GM10847 (cell line): ENCODE results near the gene ZKSCAN2.

Experiments
- POLR2A ChIP-seq: IDR thresholded peaks from 2 replicates; pipeline ENCODE4 v1.6.1; 2011; ENCODE audit not compliant: insufficient read length; ENCODE audit errors: extremely low read depth

ZKSCAN2 gene

DNA sequence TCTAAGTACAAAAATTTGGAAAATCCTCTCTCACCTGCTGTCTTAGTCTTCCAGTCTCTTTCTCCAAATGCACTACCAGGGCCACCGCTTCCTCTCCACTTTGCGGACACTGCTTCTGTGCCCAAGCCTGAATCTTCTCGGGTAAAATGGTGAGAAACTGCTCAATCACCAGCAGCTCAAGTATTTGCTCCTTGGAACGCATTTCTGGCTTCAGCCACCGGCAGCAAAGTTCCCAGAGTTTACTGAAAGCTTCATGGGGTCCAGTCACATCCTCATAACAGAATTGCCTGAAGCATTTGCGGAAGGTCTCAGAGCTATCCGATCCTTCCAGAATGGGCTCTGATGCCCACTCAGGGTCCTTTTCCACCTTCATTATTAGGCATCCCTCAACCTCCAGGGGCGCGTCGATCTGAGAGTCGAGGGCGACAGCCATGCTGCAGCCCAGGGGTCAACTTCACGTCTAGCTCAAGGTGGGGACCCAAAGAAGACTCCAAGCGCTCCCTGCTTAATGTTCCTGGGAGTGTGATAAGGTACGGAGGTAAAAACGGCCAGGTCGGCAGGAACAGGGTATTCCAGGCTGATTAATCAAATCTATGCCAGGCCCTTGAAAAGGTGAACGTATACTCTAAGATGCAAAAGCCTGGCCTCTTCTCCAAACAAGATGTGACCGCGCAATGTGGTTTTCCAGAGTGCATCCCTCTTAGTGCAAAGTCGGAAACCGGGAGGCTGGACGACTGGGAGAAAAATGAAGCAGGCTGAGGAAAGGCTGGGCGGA is 763 bp downstream of the ZKSCAN2 start:
- TF ChIP-seq POLR2A, result no peak

DNA sequence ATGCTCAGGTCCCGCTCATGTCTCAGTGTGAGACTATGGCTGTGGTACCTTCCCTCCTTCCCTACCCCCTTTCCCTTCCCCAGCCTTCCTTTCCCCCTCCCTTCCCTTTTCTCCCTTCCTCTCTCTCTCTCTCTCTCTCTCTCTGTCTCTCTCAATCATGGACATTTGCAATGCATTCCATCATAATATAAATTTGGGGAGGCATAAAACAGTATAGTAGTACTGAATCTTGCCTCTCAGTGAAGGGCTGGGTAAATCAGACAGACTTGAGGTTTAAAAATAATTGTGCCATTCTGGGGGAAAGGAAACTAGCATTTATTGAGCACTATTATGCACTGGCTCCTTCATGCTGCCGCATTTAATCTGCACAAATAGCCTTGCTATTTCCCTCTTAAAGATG is 4.3 kb downstream of the ZKSCAN2 start:
- TF ChIP-seq POLR2A, result no peak

DNA sequence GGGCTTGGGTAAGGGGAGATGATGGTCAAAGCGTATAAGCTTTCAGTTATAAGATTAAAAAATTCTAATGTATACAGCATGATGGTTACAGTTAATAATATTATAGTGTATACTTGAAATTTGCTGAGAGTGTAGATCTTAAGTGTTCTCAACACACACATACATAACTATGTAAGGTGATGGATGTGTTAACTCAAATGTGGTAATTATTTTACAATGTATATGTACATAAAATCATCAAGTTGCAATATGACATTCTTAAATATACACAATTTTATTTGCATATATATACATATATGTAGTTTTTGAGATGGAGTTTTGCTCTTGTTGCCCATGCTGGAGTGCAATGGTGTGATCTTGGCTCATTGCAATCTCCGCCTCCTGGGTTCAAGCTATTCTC is 7.2 kb downstream of the ZKSCAN2 start:
- TF ChIP-seq POLR2A, result no peak

DNA sequence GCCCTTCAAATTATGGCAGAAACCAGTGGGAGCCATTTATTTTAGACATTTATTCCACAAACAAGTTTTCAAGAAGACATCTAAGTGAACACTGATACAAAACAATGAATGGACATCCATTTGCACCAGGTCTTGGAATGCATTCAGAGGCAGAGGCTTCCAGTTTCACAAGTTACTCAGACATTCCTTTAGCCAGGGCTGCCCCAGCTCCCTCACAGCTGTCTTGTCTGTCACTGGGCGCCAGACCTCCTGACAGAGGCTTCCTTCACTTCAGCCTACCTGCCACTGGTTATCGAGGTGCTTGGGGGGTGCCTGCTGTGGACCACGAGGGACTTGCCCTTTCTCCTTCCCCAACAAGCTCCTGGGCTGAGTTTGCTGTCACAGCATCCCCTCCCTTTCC is 21.7 kb downstream of the ZKSCAN2 start:
- TF ChIP-seq POLR2A, result no peak

- no peak for TF ChIP-seq POLR2A
These were observed 29.3 kb downstream of the ZKSCAN2 start for GRCh38 chr16:25228372-25228771.

DNA sequence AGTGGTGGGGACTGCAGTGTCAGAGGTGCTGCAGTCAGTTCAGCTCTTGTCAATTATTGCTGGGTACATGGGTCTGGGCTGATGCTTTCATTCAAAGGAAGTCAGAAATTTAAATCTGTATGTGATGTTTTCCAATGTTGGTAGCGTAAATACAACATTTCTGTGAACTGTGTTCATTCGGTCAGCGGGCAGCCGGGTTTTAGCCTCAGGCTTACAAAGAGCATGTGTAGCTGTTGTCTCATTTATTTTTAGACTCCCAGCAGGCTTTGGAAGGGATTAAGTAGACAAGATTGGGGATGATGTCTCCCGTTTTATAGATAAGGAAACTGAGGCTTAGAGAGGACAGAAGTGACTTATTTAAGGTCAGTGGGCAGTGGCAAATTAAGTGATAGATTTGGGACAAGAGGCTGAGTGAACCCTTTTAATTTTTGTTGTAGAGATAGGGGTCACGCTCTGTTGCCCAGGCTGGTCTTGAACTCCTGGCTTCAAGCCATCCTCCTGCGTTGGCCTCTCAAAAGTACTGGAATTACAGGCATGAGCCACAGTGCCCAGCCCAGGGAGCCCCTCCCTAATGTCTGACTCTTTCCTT is 32.8 kb downstream of the ZKSCAN2 start:
- TF ChIP-seq POLR2A, result no peak

- no peak for TF ChIP-seq POLR2A
These were observed 33.7 kb downstream of the ZKSCAN2 start for GRCh38 chr16:25223964-25224363.

DNA sequence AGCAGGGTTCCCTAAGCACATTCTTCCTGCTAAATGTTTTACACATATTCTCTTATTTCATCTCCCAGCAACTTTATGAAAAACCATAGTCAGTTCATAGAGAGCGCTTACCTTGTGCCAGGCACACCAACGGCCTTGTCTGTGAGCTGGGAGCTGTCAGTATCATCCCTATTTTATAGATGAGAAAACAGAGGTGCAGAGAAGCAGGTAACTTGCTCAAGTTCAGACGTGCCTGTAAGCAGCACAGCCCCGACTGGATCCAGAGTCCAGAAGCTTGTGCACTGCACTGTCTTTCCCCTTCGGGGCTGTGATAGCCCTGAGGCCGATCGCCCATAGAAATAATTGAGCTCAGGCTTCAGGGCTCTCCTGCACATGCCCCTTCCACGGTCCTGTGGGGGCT is 34.7 kb downstream of the ZKSCAN2 start:
- TF ChIP-seq POLR2A, result no peak

- TF ChIP-seq POLR2A, result no peak
These were observed 38.4 kb downstream of the ZKSCAN2 start for GRCh38 chr16:25219070-25219737.

DNA sequence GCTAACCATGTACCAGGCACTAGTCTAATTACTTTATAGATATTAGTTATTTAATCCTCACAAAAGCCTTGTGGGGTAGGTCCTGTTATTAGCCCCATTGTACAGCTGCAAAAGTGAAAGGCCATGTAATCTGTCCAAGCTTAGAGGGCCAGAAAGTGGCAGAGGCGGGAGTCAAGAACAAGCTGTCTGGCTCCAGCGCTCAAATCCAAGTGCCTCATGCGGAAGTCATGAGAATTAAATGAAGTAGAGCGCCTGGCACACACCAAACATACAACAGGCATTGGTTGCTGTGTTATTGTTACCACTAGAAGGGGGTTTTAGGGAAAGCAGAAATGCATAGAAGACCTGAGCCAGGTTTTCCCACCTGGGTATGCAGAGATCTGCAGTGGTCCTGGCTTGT is 39.7 kb downstream of the ZKSCAN2 start:
- TF ChIP-seq POLR2A, result no peak

GRCh38 chr16:25217112-25217511 is 40.5 kb downstream of the ZKSCAN2 start:
- TF ChIP-seq POLR2A, result no peak

DNA sequence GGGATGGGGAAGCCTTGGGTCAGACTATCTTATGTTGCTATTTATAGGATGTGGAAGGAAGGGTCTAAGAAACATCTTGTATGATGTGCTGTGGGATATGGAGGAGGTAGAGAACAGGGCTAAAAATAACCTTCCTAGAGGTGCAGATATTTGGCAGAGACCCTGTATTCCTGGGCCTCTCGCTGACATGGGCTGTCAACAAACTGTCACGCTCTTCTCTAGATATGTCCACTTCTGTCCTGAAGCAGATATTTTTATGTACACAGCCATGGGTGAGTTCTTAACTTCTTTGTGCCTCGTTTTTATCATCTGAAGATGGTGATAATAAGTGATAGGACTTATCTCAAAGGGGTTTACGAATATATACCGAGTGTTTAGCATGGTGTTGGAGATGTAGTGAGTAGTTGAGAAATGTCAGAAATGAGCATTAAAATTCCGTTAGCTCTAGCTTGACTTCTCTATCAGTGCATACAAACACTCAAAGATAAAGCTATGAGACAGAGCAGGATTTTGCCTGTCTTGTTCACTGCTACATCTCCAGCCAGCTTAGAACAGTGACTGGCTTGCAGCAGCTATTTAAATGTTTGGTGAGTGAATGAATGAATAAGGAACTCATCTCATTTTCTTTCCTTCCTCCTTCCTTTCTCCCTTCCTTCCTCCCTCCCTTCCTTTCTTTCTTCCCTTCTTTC is 43.8 kb downstream of the ZKSCAN2 start:
- TF ChIP-seq POLR2A, result no peak

DNA sequence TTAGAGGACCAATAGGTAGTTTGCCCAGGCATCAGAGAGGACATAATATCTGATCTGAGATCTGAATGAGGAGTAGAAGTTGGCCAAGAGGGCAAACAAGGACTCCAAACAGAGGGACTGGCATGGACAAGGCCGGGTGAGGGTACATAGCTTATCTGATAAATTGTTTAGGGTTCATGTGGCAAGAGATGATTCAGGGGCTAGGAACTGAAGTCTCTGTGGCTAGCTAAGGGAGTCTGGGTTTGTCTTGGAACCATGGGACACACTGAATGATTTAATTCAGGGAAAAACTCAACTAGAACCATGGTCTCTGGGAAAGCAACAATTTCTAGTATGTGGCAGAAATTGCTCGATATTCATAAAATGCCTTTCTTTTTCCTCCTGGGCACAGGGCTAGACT is 45.0 kb downstream of the ZKSCAN2 start:
- TF ChIP-seq POLR2A, result no peak

DNA sequence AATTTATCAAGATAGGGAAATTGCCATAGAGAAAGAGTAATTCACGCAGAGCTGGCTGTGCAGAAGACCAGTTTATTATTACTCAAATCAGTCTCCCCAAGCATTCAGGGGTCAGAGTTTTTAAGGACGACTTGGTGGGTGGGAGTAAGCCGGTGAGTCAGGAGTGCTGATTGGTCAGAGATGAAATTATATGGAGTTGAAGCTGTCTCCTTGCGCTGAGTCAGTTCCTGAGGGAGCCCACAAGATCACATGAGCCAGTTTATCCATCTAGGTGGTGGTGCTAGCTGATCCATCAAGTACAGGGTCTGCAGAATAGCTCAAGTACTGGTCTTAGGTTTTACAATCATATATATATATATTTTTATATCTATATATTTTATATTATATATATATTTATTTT is 46.9 kb downstream of the ZKSCAN2 start:
- TF ChIP-seq POLR2A, result no peak

DNA sequence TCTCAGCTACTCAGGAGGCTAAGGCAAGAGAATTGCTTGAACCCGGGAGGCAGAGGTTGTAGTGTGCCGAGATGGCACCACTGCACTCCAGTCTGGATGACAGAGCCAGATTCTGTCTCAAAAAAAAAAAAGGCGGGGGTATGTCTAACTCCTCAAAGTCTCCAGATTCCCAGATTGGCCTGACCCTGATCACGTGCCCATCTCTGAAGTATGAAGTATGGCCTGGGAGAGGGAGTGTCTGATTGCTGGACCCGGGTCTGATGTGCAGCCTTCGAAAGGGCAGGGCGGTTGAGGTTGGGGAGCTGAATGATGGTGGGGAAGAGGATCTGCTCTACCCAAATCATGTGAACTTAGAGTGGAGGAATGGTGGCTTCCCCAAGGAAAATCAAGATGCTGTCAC is 58.2 kb downstream of the ZKSCAN2 start:
- TF ChIP-seq POLR2A, result no peak

GRCh38 chr16:25198021-25198420 is 59.6 kb downstream of the ZKSCAN2 start:
- no peak for TF ChIP-seq POLR2A
